Activated T-helper 17 cell treated with anti-CD3 and anti-CD28 coated beads, Interleukin-2, amount 50 U/mL, for 72 hours (primary cell): ENCODE measurements around the gene POLR1E. TPM values are rescaled to one million over a fixed set of nuclear protein-coding genes. Genes with fewer than 3 reads are reported as not detected.

Experiments
- ATAC-seq: fragments of 150-1000 bp; cut with Tn5 transposase; replicated peaks from 2 replicates; pipeline ENCODE4 v1.10.0; 2021; ENCODE audit warnings: mild to moderate bottlenecking, moderate library complexity
- H3K27ac Mint-ChIP-seq: one replicate; pipeline ENCODE4 v1.8.0; 2022; ENCODE audit warnings: mixed read lengths
- H3K27me3 Mint-ChIP-seq: one replicate; pipeline ENCODE4 v1.8.0; 2022; ENCODE audit warnings: mixed read lengths
- H3K36me3 Mint-ChIP-seq: one replicate; pipeline ENCODE4 v1.8.0; 2022; ENCODE audit warnings: low read depth, mild to moderate bottlenecking, mixed read lengths
- H3K4me1 Mint-ChIP-seq: one replicate; pipeline ENCODE4 v1.8.0; 2022; ENCODE audit warnings: mixed read lengths
- H3K4me3 Mint-ChIP-seq: one replicate; pipeline ENCODE4 v1.8.0; 2022; ENCODE audit warnings: mild to moderate bottlenecking, mixed read lengths
- H3K9me3 Mint-ChIP-seq: one replicate; pipeline ENCODE4 v1.8.0; 2022; ENCODE audit warnings: mixed read lengths
- total RNA-seq, 2 donors: library from RNA; stranded (reverse); gene quantifications; one replicate each; pipeline ENCODE4 v1.2.3, GENCODE V29; 2022

POLR1E gene, protein sequence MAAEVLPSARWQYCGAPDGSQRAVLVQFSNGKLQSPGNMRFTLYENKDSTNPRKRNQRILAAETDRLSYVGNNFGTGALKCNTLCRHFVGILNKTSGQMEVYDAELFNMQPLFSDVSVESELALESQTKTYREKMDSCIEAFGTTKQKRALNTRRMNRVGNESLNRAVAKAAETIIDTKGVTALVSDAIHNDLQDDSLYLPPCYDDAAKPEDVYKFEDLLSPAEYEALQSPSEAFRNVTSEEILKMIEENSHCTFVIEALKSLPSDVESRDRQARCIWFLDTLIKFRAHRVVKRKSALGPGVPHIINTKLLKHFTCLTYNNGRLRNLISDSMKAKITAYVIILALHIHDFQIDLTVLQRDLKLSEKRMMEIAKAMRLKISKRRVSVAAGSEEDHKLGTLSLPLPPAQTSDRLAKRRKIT
- 10 to 100 TPM; 57.3 to 65.1 TPM for total RNA-seq

DNA sequence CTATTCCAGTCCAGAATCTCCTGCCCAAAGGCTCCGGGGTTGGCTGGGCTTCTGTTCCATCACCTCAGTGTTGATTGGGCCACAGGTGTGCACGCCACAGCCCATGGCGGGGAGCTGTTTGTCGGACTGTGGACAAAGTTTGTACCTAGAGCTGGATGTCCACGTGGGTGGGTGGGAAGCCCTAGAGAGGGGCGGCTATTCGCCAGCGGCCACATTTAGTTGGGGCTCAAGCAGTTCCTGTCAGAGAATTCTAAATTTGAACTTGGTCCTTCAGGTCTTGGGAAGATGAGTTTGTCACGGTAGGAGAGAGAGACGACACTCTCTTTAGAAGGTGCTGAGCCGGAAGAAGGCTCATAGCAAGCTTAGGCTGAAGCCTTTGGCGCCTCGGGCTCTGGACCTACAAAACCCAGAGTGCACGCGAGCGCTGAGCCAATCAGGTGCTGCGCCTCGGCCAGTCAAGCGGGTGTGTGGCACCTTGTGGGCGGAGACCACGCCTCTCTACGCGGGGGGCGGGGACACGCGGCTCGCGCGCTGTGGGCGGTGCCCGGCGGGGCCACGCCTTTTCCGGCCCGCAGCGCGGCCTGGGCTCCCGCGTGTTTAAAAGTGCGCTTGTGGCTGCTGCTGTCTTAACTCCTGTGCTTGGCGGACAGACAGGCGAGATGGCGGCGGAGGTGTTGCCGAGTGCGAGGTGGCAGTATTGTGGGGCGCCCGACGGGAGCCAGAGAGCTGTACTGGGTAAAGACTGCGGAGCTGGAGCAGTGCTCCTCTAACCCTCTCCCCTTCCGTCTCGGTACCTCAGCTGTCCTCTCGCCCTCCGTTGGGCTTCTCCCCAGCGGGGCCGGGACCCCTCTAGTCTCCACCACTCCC is at the start of gene POLR1E:
Gene POLR1E, plus strand, starts transcription at position 560 of the 867 bp plus-strand sequence. Its CDS starts 100 bp downstream, at position 660.
- H3K4me3 Mint-ChIP-seq: peak within 1 kb of the TSS; percentile 94
- H3K27ac Mint-ChIP-seq: peak within 1 kb of the TSS; percentile 92
- peak; percentile 98 for ATAC-seq
- H3K9me3 Mint-ChIP-seq: no peaks in the 10 kb centered on the region
- H3K36me3 Mint-ChIP-seq: peaks cover 48% of the 10 kb centered on the region
- peaks cover 7% of the 10 kb centered on the region for H3K27me3 Mint-ChIP-seq
- H3K4me1 Mint-ChIP-seq: peaks cover 27% of the 10 kb centered on the region

DNA sequence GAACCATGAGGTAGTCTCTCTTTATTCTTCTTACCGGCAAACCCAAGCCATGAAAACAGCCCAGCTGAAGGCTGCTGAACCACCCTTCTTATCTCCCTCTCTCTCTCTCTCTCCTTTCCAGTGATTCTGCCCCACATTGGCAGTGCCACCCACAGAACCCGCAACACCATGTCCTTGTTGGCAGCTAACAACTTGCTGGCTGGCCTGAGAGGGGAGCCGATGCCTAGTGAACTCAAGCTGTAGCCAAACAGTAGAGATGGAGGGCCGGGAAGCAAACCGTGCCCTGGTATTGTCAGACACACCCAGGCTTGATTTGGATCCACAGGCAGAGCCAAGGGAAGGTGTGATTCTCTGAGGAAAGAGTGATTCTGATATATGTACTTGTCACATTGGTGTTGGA is 49.2 kb upstream of the POLR1E start:
- no peak for ATAC-seq
- no peaks in the 10 kb centered on the region for H3K4me1 Mint-ChIP-seq
- no peaks in the 10 kb centered on the region for H3K9me3 Mint-ChIP-seq
- H3K27me3 Mint-ChIP-seq: no peaks in the 10 kb centered on the region
- peaks cover 86% of the 10 kb centered on the region for H3K36me3 Mint-ChIP-seq
- H3K4me3 Mint-ChIP-seq: no peak overlapping the region
- H3K27ac Mint-ChIP-seq: no peak overlapping the region

DNA sequence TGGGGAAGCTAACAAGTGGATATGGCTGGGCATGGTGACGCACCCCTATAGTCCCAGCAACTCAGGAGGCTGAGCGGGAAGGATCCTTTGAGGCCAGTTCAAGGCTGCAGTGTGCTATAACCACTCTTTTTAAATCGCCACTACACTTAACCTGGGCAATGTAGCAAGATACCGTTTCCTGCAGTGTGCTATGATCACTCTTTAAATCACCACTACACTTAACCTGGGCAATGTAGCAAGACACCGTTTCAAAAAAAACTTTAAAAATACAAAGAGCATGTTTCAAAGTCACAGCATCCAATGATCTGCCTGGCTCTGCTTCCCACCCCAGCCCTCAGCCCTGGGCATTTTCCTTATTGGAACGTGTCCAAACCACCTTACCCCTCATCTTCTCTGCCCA is 48.7 kb upstream of the POLR1E start:
- no peak for ATAC-seq
- Mint-ChIP-seq H3K4me3 (no peak overlapping the region), H3K27me3 (no peaks in the 10 kb centered on the region), H3K4me1 (no peaks in the 10 kb centered on the region), H3K27ac (no peak overlapping the region), H3K9me3 (no peaks in the 10 kb centered on the region), H3K36me3 (peaks cover 89% of the 10 kb centered on the region)

DNA sequence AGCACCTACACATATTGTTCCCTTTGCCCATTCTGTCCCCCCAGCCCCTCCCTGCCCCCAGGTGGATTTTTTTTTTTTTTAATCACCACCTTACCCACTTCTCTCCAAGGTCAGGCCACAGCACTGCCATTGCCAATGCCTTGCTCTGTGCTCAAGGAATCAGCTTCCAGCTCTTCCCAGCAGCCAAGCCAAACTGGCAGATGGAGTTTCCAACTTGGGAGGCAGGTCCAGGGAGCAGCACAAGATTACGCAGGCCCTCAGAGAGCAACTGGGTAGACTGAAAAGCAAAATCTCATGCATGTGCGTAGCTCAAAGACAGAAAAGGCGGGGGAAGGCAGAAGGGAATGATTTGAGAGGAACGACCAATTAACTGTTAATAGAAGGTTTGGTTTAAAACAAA is 48.1 kb upstream of the POLR1E start:
- no peak for ATAC-seq
- Mint-ChIP-seq H3K27me3 (no peaks in the 10 kb centered on the region), H3K27ac (no peak overlapping the region), H3K9me3 (no peaks in the 10 kb centered on the region), H3K4me1 (no peaks in the 10 kb centered on the region), H3K4me3 (no peak overlapping the region), H3K36me3 (peaks cover 91% of the 10 kb centered on the region)

DNA sequence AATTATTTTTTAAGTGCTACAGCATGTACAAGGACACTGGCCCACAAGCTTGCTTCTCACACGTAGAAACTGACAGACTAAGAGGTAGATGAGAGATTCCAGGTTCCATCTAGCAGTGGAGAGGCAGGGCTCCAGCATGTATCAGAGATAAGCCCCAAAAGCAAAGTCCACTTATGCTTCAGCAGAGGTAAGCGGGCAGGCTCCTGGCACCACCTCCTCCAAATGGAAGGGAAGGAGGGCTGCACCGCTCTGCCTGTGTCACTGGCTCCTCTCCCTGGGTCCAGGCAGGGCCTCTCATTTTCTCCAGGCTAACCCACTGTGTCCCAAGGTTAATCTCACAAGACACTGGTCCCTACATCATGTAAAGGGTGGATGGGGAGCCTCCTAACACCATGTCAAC is 47.4 kb upstream of the POLR1E start:
- Mint-ChIP-seq H3K9me3 (no peaks in the 10 kb centered on the region), H3K36me3 (peaks cover 93% of the 10 kb centered on the region), H3K4me3 (no peak overlapping the region), H3K27ac (no peak overlapping the region), H3K4me1 (no peaks in the 10 kb centered on the region), H3K27me3 (no peaks in the 10 kb centered on the region)
- ATAC-seq: no peak

DNA sequence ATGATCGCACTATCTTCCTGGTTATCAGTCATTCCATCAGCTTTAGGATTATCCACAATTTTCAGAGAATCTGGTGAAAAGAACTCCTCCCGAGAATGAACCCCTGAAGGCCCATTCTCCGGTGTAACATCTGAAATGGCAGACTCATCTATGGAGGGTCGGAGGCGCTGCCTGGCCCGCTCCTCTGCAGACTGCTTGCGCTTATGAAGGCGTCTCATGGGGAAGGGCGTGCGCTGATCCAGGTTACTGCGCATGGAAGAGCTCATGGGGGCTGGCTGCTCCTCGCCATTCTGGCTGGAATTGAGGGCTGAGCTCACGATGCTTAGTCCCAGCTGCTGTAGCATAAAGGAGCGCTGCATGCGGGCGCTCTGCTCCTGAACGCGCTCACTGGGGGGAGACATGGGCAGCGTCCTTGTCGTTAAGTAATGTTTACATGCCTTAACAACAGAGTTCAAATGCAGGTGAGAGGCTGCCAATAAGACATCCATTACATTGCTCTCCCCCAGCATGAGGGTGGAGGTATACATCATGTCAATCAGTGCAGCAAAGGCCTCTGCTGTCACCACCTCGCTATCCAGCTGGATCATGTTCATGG is 43.9 kb upstream of the POLR1E start:
- H3K27ac Mint-ChIP-seq: no peak overlapping the region
- ATAC-seq: no peak
- peaks cover 7% of the 10 kb centered on the region for H3K4me1 Mint-ChIP-seq
- H3K9me3 Mint-ChIP-seq: no peaks in the 10 kb centered on the region
- H3K36me3 Mint-ChIP-seq: peaks cover 82% of the 10 kb centered on the region
- no peak overlapping the region for H3K4me3 Mint-ChIP-seq
- no peaks in the 10 kb centered on the region for H3K27me3 Mint-ChIP-seq

DNA sequence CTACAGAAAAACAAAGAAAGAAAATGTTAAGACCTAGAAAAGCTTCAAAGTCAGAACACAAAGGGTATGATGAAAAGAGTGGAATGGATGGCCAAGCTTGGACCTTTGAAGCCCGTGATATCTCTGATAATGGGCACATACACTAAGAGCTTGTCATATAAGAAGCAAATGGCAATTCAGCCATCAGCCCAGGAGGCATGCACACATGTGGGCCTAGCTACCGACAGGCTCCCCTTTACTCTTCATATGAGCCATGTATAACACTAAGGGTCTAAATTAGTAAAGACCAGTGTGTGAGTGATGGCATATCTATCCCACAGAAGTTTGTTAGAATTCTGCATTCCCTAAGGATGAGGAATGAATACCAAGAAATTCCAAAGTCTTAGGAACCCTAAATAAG is 43.2 kb upstream of the POLR1E start:
- Mint-ChIP-seq H3K9me3 (no peaks in the 10 kb centered on the region), H3K27me3 (no peaks in the 10 kb centered on the region), H3K4me1 (peaks cover 9% of the 10 kb centered on the region), H3K27ac (no peak overlapping the region), H3K4me3 (no peak overlapping the region), H3K36me3 (peaks cover 77% of the 10 kb centered on the region)
- ATAC-seq: no peak

DNA sequence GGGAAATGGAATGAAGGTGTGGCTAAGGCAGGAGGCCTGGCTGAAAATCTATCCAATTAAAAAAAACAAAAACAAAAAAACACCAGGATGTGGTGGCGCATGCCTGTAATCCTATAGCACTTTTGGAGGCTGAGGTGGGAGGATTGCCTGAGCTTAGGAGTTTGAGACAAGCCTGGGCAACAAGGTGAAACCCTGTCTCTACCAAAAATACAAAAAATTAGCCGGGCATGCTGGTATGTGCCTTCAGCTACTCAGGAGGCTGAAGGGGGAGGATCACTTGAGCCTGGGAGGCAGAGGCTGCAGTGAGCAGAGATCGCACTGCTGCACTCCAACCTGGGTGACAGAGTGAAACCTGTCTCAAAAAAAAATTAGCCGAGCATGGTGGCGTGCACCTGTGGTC is 42.2 kb upstream of the POLR1E start:
- Mint-ChIP-seq H3K9me3 (no peaks in the 10 kb centered on the region), H3K27ac (no peak overlapping the region)

DNA sequence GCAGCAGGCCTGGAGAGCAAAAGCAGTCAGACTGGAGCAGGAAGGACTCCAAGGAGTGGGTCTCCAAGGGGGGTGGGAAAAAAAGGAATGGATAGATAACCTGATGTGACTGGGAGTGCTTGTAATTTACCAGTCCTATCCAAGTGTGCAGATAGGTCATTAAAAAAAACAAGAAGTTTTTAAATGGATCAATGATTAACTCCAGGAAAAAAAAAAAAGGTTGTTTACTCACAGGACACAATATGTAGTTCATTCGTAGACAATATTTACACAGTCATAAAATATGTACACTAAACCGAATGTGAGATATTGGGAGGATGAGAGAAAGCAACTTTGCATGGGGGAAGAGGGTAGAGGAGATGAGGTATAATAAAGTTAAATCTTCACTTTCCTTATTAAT is 40.9 kb upstream of the POLR1E start:
- no peak for ATAC-seq
- Mint-ChIP-seq H3K4me3 (no peak overlapping the region), H3K9me3 (no peaks in the 10 kb centered on the region), H3K36me3 (peaks cover 68% of the 10 kb centered on the region), H3K27me3 (no peaks in the 10 kb centered on the region), H3K27ac (no peak overlapping the region), H3K4me1 (peaks cover 9% of the 10 kb centered on the region)

More for the DNA sequence above, 42.2 kb upstream of the POLR1E start:
- ATAC-seq: no peak
- Mint-ChIP-seq H3K27me3 (no peaks in the 10 kb centered on the region), H3K36me3 (peaks cover 72% of the 10 kb centered on the region), H3K4me3 (no peak overlapping the region), H3K4me1 (peaks cover 9% of the 10 kb centered on the region)

DNA sequence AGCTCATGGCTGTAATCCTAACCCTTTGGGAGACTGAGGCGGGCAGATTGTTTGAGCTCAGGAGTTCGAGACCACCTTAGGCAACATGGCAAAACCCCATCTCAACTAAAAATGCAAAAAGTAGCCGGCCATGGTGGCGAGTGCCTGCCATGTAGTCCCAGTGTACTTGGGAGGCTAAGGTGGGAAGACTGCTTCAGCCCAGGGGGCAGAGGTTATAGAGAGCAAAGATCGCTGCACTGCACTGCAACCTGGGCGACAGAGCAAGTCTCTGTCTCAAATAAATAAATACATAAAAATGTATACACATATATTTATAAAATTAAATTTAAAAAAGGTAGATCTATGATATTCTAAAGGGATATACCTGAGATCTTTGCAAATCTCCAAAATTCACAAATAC is 39.9 kb upstream of the POLR1E start:
- Mint-ChIP-seq H3K36me3 (peaks cover 65% of the 10 kb centered on the region), H3K27me3 (no peaks in the 10 kb centered on the region), H3K4me1 (peaks cover 9% of the 10 kb centered on the region), H3K9me3 (no peaks in the 10 kb centered on the region), H3K4me3 (no peak overlapping the region), H3K27ac (no peak overlapping the region)
- ATAC-seq: no peak

DNA sequence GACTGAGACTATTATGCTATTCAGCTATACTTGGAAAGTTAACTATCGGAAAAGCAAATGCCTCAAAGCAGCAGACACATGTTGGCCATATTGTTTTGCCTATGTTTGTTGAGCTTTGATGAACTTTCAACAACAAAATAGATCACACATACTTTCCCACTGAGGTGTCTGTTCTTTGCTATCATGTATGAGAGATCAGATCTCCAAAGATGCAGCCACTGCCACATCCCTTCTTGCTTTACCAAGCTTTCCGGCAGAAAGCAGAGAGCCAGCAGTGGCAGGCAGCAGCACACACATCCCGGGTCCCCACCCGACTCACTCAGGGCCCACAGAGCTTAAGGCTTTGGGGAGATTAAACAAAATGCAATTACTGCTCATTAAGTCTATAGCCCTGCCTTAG is 39.3 kb upstream of the POLR1E start:
- H3K27ac Mint-ChIP-seq: peak overlapping the region; percentile 34
- no peak overlapping the region for H3K4me3 Mint-ChIP-seq
- H3K27me3 Mint-ChIP-seq: no peaks in the 10 kb centered on the region
- ATAC-seq: no peak
- H3K36me3 Mint-ChIP-seq: peaks cover 59% of the 10 kb centered on the region
- H3K9me3 Mint-ChIP-seq: no peaks in the 10 kb centered on the region
- H3K4me1 Mint-ChIP-seq: peaks cover 9% of the 10 kb centered on the region

DNA sequence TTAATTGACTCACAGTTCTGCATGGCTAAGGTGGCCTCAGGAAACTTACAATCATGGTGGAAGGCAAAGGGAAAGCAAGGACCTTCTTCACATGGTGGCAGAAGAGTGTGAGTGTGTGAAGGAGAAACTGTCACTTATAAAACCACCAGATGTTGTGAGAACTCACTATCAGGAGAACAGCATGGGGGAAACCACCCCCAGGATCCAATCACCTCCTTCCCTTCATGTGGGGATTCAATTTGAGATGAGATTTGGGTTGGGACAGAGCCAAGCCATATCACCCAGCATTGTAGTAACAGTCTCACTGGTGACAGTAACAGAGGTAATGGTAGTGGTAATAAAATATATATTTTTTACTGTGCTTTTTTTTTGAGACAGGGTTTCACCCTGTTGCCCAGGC is 38.6 kb upstream of the POLR1E start:
- Mint-ChIP-seq H3K4me3 (no peak overlapping the region), H3K9me3 (no peaks in the 10 kb centered on the region), H3K4me1 (peaks cover 9% of the 10 kb centered on the region), H3K27ac (peak overlapping the region; percentile 34), H3K36me3 (peaks cover 58% of the 10 kb centered on the region), H3K27me3 (no peaks in the 10 kb centered on the region)
- no peak for ATAC-seq

DNA sequence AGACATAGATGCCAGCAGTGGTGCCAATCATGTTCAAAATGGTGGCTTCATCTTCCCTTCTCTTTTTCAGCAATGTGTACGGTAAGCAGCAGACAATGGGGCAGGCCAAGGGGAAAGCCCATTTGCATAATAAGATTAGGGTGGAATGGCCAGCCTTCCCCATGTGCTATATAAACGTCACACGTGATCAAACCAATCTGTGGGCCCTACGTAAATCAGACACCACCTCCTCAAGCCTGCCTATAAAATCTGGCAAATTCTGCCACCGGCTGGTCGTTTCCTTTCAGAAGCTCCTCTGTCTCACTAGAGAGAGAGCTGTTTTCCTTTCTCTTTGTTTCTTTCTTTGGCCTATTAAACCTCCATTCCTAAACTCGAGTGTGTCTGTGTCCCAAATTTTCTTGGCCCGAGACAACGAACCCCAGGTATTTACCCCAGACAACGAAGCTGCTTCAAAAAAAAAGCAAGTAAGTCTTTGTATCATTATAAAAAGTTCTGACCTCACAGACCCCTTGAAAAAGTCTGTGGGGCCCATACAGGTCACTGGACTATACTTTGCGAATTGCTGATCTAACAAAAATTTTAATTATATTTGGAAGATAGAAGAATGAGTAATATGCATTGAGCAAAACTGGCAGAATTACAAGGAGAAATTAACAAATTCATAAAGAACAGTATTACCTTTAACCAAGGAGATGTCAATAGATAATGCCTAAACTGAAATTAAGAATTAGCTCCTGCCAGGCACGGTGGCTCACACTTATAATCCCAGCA is 35.7 kb upstream of the POLR1E start:
- Mint-ChIP-seq H3K4me3 (no peak overlapping the region), H3K4me1 (peaks cover 14% of the 10 kb centered on the region), H3K36me3 (peaks cover 36% of the 10 kb centered on the region), H3K27me3 (no peaks in the 10 kb centered on the region), H3K9me3 (no peaks in the 10 kb centered on the region), H3K27ac (no peak overlapping the region)
- ATAC-seq: no peak

DNA sequence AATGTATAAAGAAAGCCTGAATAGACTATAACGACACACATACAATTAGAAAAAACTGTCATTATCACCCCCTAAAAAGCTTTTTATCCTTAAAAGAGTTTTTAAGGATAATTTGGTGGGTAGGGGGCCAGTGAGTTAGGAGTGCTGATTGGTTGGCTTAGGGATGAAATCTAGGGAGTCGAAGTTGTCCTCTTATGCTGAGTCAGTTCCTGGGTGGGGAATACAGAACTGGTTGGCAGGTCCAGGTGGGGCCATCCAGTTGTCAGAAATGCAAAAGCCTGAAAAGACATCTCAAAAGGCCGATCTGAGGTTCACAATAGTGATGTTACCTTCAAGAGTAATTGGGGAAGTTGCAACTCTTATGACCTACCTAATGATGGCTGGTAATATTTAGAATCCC is 34.1 kb upstream of the POLR1E start:
- H3K27ac Mint-ChIP-seq: peak overlapping the region; percentile 30
- peaks cover 10% of the 10 kb centered on the region for H3K4me1 Mint-ChIP-seq
- H3K36me3 Mint-ChIP-seq: peaks cover 30% of the 10 kb centered on the region
- H3K9me3 Mint-ChIP-seq: no peaks in the 10 kb centered on the region
- no peak for ATAC-seq
- H3K27me3 Mint-ChIP-seq: no peaks in the 10 kb centered on the region
- H3K4me3 Mint-ChIP-seq: no peak overlapping the region
